ENCODE results near the gene RGS7.
"Not testable (repeated sequence)": the region's sequence is repeated elsewhere in the genome, so short reads cannot be mapped to it uniquely, and the experiment has no call there.

Gene RGS7

GRCh38 chr1:240888039-240888786 lies 468.8 kb downstream of the RGS7 start:
- no peak for DNase-seq

- no peak for DNase-seq
These were observed 473.5 kb downstream of the RGS7 start for GRCh38 chr1:240883490-240883889.

- not testable (repeated sequence) for DNase-seq
These were observed 474.2 kb downstream of the RGS7 start for GRCh38 chr1:240882656-240883308.

- no peak for DNase-seq
These were observed 478.4 kb downstream of the RGS7 start for GRCh38 chr1:240878631-240879030.

- no peak for DNase-seq
These were observed 479.4 kb downstream of the RGS7 start for GRCh38 chr1:240877605-240878004.

- no peak for DNase-seq
These were observed 480.9 kb downstream of the RGS7 start for GRCh38 chr1:240876071-240876470.

- no peak for DNase-seq
These were observed 487.9 kb downstream of the RGS7 start for GRCh38 chr1:240869071-240869470.

- no peak for DNase-seq
These were observed 490.3 kb downstream of the RGS7 start for GRCh38 chr1:240866724-240867123.

- no peak for DNase-seq
These were observed 497.0 kb downstream of the RGS7 start for GRCh38 chr1:240860023-240860422.

- DNase-seq: no peak
These were observed 502.6 kb downstream of the RGS7 start for GRCh38 chr1:240854367-240854766.

- no peak for DNase-seq
These were observed 509.7 kb downstream of the RGS7 start for GRCh38 chr1:240847325-240847724.

GRCh38 chr1:240844486-240844885 lies 512.5 kb downstream of the RGS7 start:
- no peak for DNase-seq

- DNase-seq: no peak
These were observed 513.2 kb downstream of the RGS7 start for GRCh38 chr1:240843798-240844197.

GRCh38 chr1:240836271-240836670 lies 520.7 kb downstream of the RGS7 start:
- DNase-seq: no peak

GRCh38 chr1:240835291-240835690 lies 521.7 kb downstream of the RGS7 start:
- DNase-seq: no peak

GRCh38 chr1:240833075-240833474 lies 523.9 kb downstream of the RGS7 start:
- no peak for DNase-seq

- DNase-seq: no peak
These were observed 525.1 kb downstream of the RGS7 start for GRCh38 chr1:240831922-240832321.

GRCh38 chr1:240831191-240831631 lies 525.8 kb downstream of the RGS7 start:
- no peak for DNase-seq

- no peak for DNase-seq
These were observed 527.5 kb downstream of the RGS7 start for GRCh38 chr1:240829487-240829886.

GRCh38 chr1:240827786-240828185 lies 529.2 kb downstream of the RGS7 start:
- no peak for DNase-seq

GRCh38 chr1:240824238-240824637 lies 532.8 kb downstream of the RGS7 start:
- no peak for DNase-seq

GRCh38 chr1:240823357-240823756 lies 533.6 kb downstream of the RGS7 start:
- no peak for DNase-seq

GRCh38 chr1:240821925-240822324 lies 535.1 kb downstream of the RGS7 start:
- DNase-seq: no peak

- no peak for DNase-seq
These were observed 536.2 kb downstream of the RGS7 start for GRCh38 chr1:240820816-240821215.

GRCh38 chr1:240816472-240816871 lies 540.5 kb downstream of the RGS7 start:
- no peak for DNase-seq

Measured in GOT3 (cell line).